Activated CD8-positive, alpha-beta T cell treated with anti-CD3 and anti-CD28 coated beads, Interleukin-2, amount 10 ng/mL, durations not matched to agents 7 days and 5 days (primary cell): Measurements from ENCODE around the gene PGLYRP1. TPM values are rescaled to one million over a fixed set of nuclear protein-coding genes. Genes with fewer than 3 reads are reported as not detected.

Source experiments
- ATAC-seq: fragments of 150-1000 bp; cut with Tn5 transposase; one replicate; pipeline ENCODE4 v1.10.0; 2021; ENCODE audit warnings: moderate library complexity
- CTCF ChIA-PET: fragments of 350-600 bp; sonication (Branson Sonifier 250); formaldehyde crosslinking; loops from one replicate; lab custom pipeline; 2021; ENCODE audit warnings: antibody characterized with exemption; lab: Charles Lee
- POLR2A ChIA-PET: fragments of 350-600 bp; sonication (Branson Sonifier 250); formaldehyde crosslinking; loops from one replicate; lab custom pipeline; 2021; ENCODE audit warnings: antibody characterized with exemption; lab: Charles Lee
- DNase-seq: peaks from one replicate; pipeline ENCODE4 v3.0.0-alpha.2; 2020
- H3K27ac Mint-ChIP-seq: one replicate; pipeline ENCODE4 v1.8.0; 2021; ENCODE audit warnings: mild to moderate bottlenecking, mixed read lengths
- H3K27me3 Mint-ChIP-seq: one replicate; pipeline ENCODE4 v1.8.0; 2021; ENCODE audit warnings: low read depth, mixed read lengths
- H3K36me3 Mint-ChIP-seq: one replicate; pipeline ENCODE4 v1.8.0; 2021; ENCODE audit warnings: low read depth, mixed read lengths
- H3K4me1 Mint-ChIP-seq: one replicate; pipeline ENCODE4 v1.8.0; 2021; ENCODE audit warnings: low read depth, mixed read lengths
- H3K4me3 Mint-ChIP-seq: one replicate; pipeline ENCODE4 v1.8.0; 2021; ENCODE audit warnings: mild to moderate bottlenecking, mixed read lengths
- H3K9me3 Mint-ChIP-seq: one replicate; pipeline ENCODE4 v1.8.0; 2022; ENCODE audit warnings: mixed read lengths; ENCODE audit not compliant: insufficient read depth
- total RNA-seq, 2 experiments: library from RNA; stranded (reverse); gene quantifications; one replicate each; pipeline ENCODE4 v1.2.3, GENCODE V29; 2021

The PGLYRP1 gene
- total RNA-seq, 2 experiments from 2014 or later: not detected

- ATAC-seq (no peak), DNase-seq (no peak)
- Mint-ChIP-seq H3K9me3 (no peaks in the 10 kb centered on the region), H3K27me3 (peaks cover 2% of the 10 kb centered on the region), H3K4me1 (peaks cover 37% of the 10 kb centered on the region), H3K27ac (no peak overlapping the region), H3K4me3 (no peak overlapping the region), H3K36me3 (peaks cover 10% of the 10 kb centered on the region)
- ChIA-PET POLR2A (interaction anchor here (0.6 to 1.2 kb wide), 2 partner anchors 133 to 227 kb away, joined by 3 to 4 read pairs; partner anchors contain the start of genes SIX5 and SYMPK), CTCF (interaction anchor here (1.0 to 4.4 kb wide), 10 partner anchors 10 to 227 kb away, joined by 3 to 20 read pairs (median 6); partner anchors contain the start of gene SIX5)
Measured at GRCh38 chr19:45995715-45996385, 27.0 kb downstream of the PGLYRP1 start.

- H3K27ac Mint-ChIP-seq: no peak within 1 kb of the TSS
- DNase-seq (peak; percentile 97), ATAC-seq (peak; percentile 99)
- H3K4me3 Mint-ChIP-seq: no peak within 1 kb of the TSS
- ChIA-PET CTCF (interaction anchor here (1.0 to 4.4 kb wide), 10 partner anchors 9 to 226 kb away, joined by 3 to 20 read pairs (median 6); partner anchors contain the start of gene SIX5), POLR2A (interaction anchor here (1.2 kb wide), 1 partner anchor 132 kb away, joined by 3 read pairs; the partner anchor contains the start of gene SYMPK)
- H3K4me1 Mint-ChIP-seq: peaks cover 30% of the 10 kb centered on the region
- no peaks in the 10 kb centered on the region for H3K9me3 Mint-ChIP-seq
- H3K27me3 Mint-ChIP-seq: peaks cover 7% of the 10 kb centered on the region
- H3K36me3 Mint-ChIP-seq: peaks cover 7% of the 10 kb centered on the region
Measured at GRCh38 chr19:45994998-45995714, 27.7 kb downstream of the PGLYRP1 start, which contains the start of gene CCDC61. TSS of gene CCDC61 (plus strand) at chr19:45995467. CDS start at chr19:46003019, 7,552 bp downstream.

GRCh38 chr19:45994456-45994997 lies 28.3 kb downstream of the PGLYRP1 start:
- Mint-ChIP-seq H3K27ac (no peak overlapping the region), H3K27me3 (peaks cover 8% of the 10 kb centered on the region), H3K4me1 (peaks cover 25% of the 10 kb centered on the region), H3K4me3 (no peak overlapping the region), H3K36me3 (peaks cover 7% of the 10 kb centered on the region), H3K9me3 (no peaks in the 10 kb centered on the region)
- POLR2A ChIA-PET: interaction anchor here (0.7 kb wide), 1 partner anchor 130 kb away, joined by 3 read pairs; no protein-coding TSS in a partner anchor
- DNase-seq: peak; percentile 31
- CTCF ChIA-PET: interaction anchor here (1.0 to 4.4 kb wide), 9 partner anchors 9 to 225 kb away, joined by 3 to 20 read pairs (median 7); partner anchors contain the start of gene SIX5
- peak; percentile 8 for ATAC-seq

- ATAC-seq: no peak
- Mint-ChIP-seq H3K9me3 (no peaks in the 10 kb centered on the region), H3K27ac (no peak overlapping the region)
Measured at GRCh38 chr19:45990113-45990728, 32.6 kb downstream of the PGLYRP1 start.

GRCh38 chr19:45985321-45985720 lies 37.5 kb downstream of the PGLYRP1 start:
- Mint-ChIP-seq H3K36me3 (no peaks in the 10 kb centered on the region), H3K4me1 (no peaks in the 10 kb centered on the region), H3K4me3 (no peak overlapping the region), H3K27ac (no peak overlapping the region), H3K27me3 (peaks cover 27% of the 10 kb centered on the region), H3K9me3 (no peaks in the 10 kb centered on the region)
- ATAC-seq: no peak
- ChIA-PET POLR2A (no interaction called here), CTCF (interaction anchor here (0.6 to 1.8 kb wide), 2 partner anchors 10 to 310 kb away, joined by 4 to 8 read pairs; partner anchors contain the start of gene CCDC61)
- DNase-seq: no peak

More at GRCh38 chr19:45990113-45990728, 32.6 kb downstream of the PGLYRP1 start:
- no peak for DNase-seq
- no peak overlapping the region for H3K4me3 Mint-ChIP-seq
- no peaks in the 10 kb centered on the region for H3K4me1 Mint-ChIP-seq
- peaks cover 21% of the 10 kb centered on the region for H3K27me3 Mint-ChIP-seq
- ChIA-PET CTCF (no interaction called here), POLR2A (no interaction called here)
- no peaks in the 10 kb centered on the region for H3K36me3 Mint-ChIP-seq

GRCh38 chr19:45981350-45981749 lies 41.5 kb downstream of the PGLYRP1 start:
- POLR2A ChIA-PET: no interaction called here
- Mint-ChIP-seq H3K4me1 (no peaks in the 10 kb centered on the region), H3K4me3 (no peak overlapping the region), H3K27ac (no peak overlapping the region), H3K27me3 (peaks cover 16% of the 10 kb centered on the region), H3K36me3 (no peaks in the 10 kb centered on the region), H3K9me3 (no peaks in the 10 kb centered on the region)
- CTCF ChIA-PET: no interaction called here
- DNase-seq (no peak), ATAC-seq (no peak)

- Mint-ChIP-seq H3K9me3 (no peaks in the 10 kb centered on the region), H3K27me3 (peaks cover 31% of the 10 kb centered on the region), H3K36me3 (no peaks in the 10 kb centered on the region), H3K4me3 (no peak overlapping the region), H3K4me1 (peaks cover 1% of the 10 kb centered on the region), H3K27ac (no peak overlapping the region)
- ChIA-PET CTCF (no interaction called here), POLR2A (no interaction called here)
- DNase-seq (no peak), ATAC-seq (no peak)
Measured at GRCh38 chr19:45978156-45978555, 44.7 kb downstream of the PGLYRP1 start.

GRCh38 chr19:45976178-45976577 lies 46.7 kb downstream of the PGLYRP1 start:
- Mint-ChIP-seq H3K27me3 (peaks cover 39% of the 10 kb centered on the region), H3K27ac (no peak overlapping the region), H3K9me3 (no peaks in the 10 kb centered on the region), H3K4me3 (no peak overlapping the region), H3K36me3 (no peaks in the 10 kb centered on the region), H3K4me1 (peaks cover 16% of the 10 kb centered on the region)
- ChIA-PET CTCF (no interaction called here), POLR2A (no interaction called here)
- ATAC-seq: no peak
- DNase-seq: no peak

- ATAC-seq (no peak), DNase-seq (no peak)
- Mint-ChIP-seq H3K27ac (no peak overlapping the region), H3K36me3 (no peaks in the 10 kb centered on the region), H3K27me3 (peaks cover 41% of the 10 kb centered on the region), H3K4me1 (peaks cover 19% of the 10 kb centered on the region), H3K9me3 (no peaks in the 10 kb centered on the region), H3K4me3 (no peak overlapping the region)
- CTCF ChIA-PET: no interaction called here
- POLR2A ChIA-PET: no interaction called here
Measured at GRCh38 chr19:45975306-45976070, 47.4 kb downstream of the PGLYRP1 start.

- no peak within 1 kb of the TSS for H3K4me3 Mint-ChIP-seq
- ChIA-PET POLR2A (no interaction called here), CTCF (interaction anchor here (1.0 kb wide), 1 partner anchor 22 kb away, joined by 3 read pairs; the partner anchor contains the start of gene CCDC61)
- no peaks in the 10 kb centered on the region for H3K36me3 Mint-ChIP-seq
- ATAC-seq: peak; percentile 61
- DNase-seq: peak; percentile 38
- H3K27ac Mint-ChIP-seq: no peak within 1 kb of the TSS
- no peaks in the 10 kb centered on the region for H3K9me3 Mint-ChIP-seq
- peaks cover 19% of the 10 kb centered on the region for H3K4me1 Mint-ChIP-seq
- peaks cover 49% of the 10 kb centered on the region for H3K27me3 Mint-ChIP-seq
Measured at GRCh38 chr19:45973553-45974338, 49.1 kb downstream of the PGLYRP1 start, which contains the start of gene NOVA2. TSS of gene NOVA2 (minus strand) at chr19:45973865. CDS start at chr19:45973351, 514 bp downstream.
